GM19467 (cell line): ENCODE results near the gene TRAF5.
"Not testable (repeated sequence)": the region's sequence is repeated elsewhere in the genome, so short reads cannot be mapped to it uniquely, and the experiment has no call there.

ENCODE experiments used
- ATAC-seq: cut with Tn5 transposase; IDR thresholded peaks from one replicate; pipeline ENCODE4 v1.9.1; 2021; ENCODE audit warnings: mild to moderate bottlenecking, moderate library complexity; ENCODE audit not compliant: unreplicated experiment

Gene TRAF5

GRCh38 chr1:211344152-211344618, 17.6 kb downstream of the TRAF5 start:
- no peak for ATAC-seq

- no peak for ATAC-seq
Observed at GRCh38 chr1:211345719-211346118, 19.1 kb downstream of the TRAF5 start.

- ATAC-seq, result no peak
Observed at GRCh38 chr1:211347077-211347844, 20.6 kb downstream of the TRAF5 start.

- no peak for ATAC-seq
Observed at GRCh38 chr1:211348547-211348946, 21.9 kb downstream of the TRAF5 start.

GRCh38 chr1:211349741-211350140, 23.1 kb downstream of the TRAF5 start:
- no peak for ATAC-seq

- ATAC-seq, result not testable (repeated sequence)
Observed at GRCh38 chr1:211352055-211352454, 25.4 kb downstream of the TRAF5 start.

GRCh38 chr1:211352465-211352864, 25.8 kb downstream of the TRAF5 start:
- no peak for ATAC-seq

- peak; percentile 60 for ATAC-seq
Observed at GRCh38 chr1:211352985-211353515, 26.4 kb downstream of the TRAF5 start.

- peak; percentile 13 for ATAC-seq
Observed at GRCh38 chr1:211353562-211354212, 27.1 kb downstream of the TRAF5 start.

GRCh38 chr1:211355873-211356272, 29.2 kb downstream of the TRAF5 start:
- ATAC-seq, result no peak

GRCh38 chr1:211356723-211357407, 30.2 kb downstream of the TRAF5 start:
- no peak for ATAC-seq

- no peak for ATAC-seq
Observed at GRCh38 chr1:211358685-211359084, 32.1 kb downstream of the TRAF5 start.

GRCh38 chr1:211359876-211360275, 33.2 kb downstream of the TRAF5 start:
- ATAC-seq, result no peak

GRCh38 chr1:211361202-211361601, 34.6 kb downstream of the TRAF5 start:
- no peak for ATAC-seq

GRCh38 chr1:211369640-211370039, 43.0 kb downstream of the TRAF5 start:
- ATAC-seq, result no peak

- no peak for ATAC-seq
Observed at GRCh38 chr1:211370669-211371068, 44.0 kb downstream of the TRAF5 start.

- ATAC-seq, result no peak
Observed at GRCh38 chr1:211371406-211372105, 44.9 kb downstream of the TRAF5 start.

- ATAC-seq, result no peak
Observed at GRCh38 chr1:211372463-211372862, 45.8 kb downstream of the TRAF5 start.

- ATAC-seq, result no peak
Observed at GRCh38 chr1:211375146-211375818, 48.6 kb downstream of the TRAF5 start.

GRCh38 chr1:211375949-211376348, 49.3 kb downstream of the TRAF5 start:
- ATAC-seq, result no peak
